SHP77 (cell line): ENCODE data around the gene ZNF750.
A peak's percentile ranks its signal among the peaks of the same experiment; 100 is the strongest.

Experiments used
- DNase-seq, 2 experiments: peaks; one replicate each; lab custom pipeline; 2025; lab: John Stamatoyannopoulos, UW

The ZNF750 gene

DNA sequence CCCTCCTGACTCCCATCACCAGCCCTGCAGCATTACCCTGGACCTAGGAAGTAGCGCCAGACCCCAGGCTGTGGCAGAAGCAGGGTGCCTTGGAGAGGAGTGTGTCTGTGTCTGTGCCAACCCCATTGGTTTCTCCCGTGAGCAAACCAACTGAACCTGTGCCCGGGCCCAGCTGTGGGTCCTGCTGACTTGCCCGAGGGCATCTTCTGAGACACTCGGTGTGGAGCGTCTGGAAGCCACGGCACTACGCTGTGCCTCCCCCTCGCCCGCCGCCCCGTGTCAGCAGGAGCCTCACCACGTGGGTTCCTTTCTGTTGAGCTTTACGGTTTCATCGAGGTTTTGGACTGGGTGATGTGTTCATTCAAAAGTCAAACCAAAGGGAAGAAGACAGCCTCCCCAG lies 27.8 kb downstream of the ZNF750 start:
- DNase-seq, result no peak

DNA sequence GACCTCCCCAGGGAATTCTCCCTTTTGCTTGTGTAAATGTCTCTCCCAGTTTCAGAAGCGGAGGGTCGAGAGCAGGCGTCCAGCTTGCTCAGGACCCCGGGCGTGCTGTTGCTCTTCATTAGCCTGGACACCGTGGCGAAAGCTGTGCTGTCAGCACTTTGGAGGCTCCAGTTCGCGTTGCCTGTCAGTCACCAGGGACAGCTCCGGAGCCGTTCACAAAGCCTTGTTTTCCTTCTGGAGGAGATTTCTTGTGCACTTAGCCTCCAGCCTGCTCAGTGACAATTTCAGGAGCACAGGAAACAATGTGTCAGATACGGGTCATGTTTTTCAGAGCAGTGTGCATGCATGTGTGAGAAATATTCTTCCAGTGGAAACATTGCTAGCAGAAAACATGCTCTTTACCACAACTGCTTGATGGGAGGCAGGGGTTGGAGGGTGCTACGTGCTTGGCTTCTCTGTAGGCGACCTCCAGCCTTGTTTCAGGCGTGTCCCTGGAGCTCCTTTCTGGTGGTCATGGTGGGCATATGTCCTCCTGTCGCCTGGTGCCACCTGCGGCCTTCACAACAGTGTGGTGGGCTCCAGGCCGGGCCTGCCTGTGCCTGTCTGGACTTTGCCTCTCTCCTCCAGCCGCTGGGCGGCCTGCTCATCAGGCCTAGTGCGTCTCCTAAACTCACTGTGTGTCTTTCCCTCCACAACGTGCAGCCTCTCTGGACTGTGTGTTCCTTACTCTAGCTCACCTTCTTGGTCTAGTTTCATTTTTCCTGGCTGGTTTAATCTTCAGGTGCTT lies 29.0 kb downstream of the ZNF750 start:
- no peak for DNase-seq

DNA sequence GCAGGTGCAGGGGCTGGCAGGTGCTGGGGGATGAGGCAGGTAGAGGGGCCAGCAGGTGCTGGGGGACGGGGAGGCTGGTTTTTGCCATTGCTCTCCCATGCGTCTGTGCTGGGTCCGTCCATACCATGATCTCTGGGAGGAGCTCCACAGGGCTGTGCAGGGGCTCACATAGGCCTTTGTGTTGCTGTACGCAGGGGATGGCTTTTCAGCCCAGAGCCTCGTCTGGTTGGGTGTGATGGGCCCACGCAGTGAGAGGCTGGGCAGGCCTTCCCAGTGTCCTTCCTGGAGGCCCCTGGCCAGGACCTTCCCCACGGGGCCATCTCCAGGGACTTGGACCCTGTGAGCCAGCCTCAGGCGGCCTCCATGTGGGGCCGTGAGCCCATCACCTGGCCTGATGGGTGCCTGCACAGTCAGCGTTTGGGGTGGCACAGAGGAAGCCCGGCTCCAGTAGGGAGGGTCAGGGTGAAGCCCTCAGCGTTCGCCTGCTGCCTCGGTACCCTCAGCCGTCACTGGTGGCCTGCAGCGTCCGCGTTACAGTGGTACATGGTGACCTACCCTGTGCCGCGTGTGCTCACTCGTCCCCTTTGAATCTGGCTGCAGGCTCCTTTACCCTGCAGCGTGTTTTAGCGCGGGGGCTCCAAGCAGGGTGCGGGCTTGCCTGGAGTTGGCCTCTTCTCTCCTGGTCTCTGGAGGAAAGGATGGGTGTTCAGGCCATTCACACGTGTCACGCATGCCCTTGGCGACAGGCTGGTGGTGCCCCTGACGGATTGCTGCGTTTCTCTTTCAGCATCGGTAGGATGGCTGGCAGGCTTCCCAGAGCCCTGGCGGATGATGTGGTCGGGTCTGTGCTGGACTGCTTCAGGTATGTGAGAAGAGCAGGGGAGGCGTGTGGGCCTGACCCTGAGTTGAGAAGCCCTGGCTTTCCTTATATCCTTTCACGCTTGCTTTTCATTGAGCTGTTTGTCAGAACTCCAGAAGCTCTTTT lies 30.6 kb downstream of the ZNF750 start:
- no peak for DNase-seq

DNA sequence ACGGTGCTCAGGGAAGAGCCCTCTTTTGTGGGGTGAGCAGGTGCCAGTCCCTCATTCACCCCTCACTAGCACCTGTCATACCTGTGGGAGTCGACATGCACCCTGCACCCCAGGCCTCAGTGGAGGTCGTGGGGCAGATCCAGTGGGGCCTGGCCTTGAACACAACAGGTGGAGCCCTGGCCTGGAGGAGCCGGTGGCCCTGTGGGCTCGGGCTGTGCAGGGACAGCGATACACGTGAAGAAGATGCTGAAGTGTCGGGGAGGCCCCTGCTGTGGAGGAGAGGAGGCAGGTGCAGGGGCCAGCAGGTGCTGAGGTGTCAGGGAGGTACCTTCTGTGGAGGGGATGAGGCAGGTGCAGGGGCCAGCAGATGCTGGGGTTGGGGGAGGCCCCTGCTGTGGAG lies 31.8 kb downstream of the ZNF750 start:
- DNase-seq, result no peak

DNA sequence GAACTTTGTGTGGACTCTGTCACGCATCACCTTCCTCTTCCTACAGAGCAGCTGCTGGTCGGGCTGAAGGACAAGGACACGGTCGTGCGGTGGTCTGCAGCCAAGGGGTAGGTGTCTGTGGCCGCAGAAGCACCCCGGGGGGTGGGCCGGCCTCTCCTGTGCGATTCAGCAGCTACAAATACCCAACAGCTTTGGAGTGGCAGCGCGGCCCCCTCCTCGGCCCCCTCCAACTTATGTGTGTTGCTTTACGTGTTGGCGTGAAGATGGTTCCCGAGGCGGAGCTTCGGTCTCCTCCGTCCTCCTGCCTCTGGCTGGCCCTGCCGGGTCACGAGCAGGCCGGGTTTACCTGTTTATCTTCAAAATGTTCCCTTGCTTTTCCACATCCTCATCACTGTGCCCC lies 32.3 kb downstream of the ZNF750 start:
- DNase-seq, result no peak

DNA sequence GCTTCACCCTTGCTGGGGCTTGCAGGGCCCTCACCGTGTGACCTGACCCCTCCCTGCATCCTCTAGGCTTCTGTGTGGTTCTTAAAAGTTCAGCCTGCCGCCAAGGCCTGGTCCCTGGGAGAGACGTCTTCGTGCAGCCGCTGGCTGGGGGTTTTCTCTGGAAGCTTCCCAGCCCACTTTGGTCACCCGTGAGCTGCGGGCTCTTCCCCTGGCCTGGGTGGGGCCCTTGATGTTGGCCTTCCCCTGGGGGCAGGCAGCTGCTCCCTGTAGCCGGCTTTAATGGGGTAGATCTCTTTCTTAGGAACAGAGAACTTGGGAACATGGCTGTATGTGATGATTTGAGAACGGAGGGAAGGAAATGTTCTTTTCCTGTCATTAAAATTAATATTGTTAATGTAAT lies 32.7 kb downstream of the ZNF750 start:
- no peak for DNase-seq

DNA sequence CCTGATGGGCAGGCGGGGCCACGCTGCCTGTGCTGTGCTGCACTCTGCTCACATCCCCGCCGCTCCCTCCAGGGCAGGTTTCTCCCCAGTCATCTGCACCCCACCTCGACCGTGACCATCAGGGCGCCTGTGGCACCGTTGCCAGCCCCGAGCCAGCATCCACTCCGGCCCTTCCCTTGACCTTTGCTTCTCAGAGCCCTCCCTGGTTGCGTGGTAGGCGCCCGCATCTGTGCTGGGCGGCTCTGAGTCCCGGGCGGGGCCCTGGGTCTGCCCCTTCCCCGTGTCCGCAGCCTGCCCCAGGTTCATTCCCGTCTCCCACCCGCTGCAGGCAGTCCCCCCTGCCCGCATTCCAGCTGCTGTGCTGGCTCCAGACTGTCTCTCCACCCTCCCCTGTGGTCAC lies 33.2 kb downstream of the ZNF750 start:
- no peak for DNase-seq

DNA sequence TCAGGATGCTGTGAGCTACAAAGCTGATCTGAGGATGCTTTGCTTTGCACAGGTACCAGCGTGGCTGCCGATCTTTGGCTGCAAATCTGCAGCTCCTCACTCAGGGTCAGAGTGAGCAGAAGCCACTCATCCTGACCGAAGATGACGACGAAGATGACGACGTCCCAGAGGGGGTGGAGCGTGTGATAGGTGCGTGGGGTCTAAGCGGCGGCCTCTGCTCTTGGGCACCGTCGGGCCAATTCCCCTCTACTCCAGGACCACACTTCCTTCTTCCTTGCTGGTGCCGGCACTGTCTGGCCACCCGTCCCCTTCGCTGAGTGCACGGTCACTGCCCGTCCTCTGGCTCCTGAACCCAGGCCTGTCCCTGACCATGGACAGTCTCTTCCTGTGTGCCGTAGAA lies 34.0 kb downstream of the ZNF750 start:
- no peak for DNase-seq

DNA sequence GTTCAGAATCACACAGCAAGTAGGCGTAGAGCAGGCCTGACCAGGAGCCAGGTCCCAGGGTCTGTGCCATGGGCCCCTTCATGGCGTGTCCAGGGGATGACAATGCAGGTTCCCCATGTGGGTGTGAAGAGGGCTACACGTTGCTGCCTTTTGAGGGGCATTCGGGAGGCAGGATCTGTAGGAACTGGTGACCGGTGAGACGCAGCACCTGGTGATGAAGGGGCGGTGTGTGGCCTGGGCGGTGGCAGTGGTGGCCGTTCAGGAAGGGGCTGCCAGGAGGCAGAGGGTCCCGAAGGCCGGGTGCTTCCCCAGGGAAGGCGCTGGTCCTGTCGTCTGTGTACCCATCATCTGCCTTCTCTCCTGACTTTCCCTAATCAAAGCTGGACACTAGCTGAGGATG lies 34.6 kb downstream of the ZNF750 start:
- no peak for DNase-seq

DNA sequence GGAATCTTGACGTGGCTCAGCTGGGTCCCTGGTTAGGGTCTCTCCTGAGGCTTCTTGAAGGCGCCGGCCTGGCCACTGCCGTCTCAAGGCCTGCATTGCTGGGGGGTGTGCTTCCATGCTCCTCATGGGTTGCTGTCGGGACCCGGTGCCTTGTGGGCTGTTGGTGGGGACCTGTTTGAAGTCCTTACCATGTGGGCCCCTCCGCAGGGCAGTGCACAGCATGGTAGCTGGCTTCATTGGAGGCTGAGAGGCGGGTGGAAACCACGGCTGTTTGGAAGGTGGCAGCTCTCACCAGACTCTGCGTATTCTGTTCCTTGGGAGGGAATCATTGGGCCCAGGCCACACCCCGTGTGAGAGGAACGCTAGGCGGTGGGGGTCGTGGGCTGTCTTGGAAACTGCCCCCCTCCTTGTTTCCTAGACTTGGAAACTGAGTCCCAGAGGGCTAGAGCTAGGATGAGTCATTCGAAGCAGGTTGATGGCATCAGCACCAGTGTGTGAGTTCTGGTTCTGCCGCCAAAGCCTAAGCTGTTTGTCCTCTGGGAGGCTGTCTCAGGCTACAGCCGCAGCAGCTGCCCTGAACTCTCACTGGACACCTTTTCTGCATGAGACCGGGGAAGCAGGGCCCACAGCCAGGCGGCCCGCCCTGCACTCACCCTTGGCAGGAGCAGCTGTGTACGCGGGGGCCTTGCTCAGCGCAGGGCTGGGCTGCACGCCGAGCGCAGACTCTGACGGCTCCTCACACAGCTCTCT lies 35.2 kb downstream of the ZNF750 start:
- DNase-seq, result peak in 1 of 2 experiments; percentile 37

DNA sequence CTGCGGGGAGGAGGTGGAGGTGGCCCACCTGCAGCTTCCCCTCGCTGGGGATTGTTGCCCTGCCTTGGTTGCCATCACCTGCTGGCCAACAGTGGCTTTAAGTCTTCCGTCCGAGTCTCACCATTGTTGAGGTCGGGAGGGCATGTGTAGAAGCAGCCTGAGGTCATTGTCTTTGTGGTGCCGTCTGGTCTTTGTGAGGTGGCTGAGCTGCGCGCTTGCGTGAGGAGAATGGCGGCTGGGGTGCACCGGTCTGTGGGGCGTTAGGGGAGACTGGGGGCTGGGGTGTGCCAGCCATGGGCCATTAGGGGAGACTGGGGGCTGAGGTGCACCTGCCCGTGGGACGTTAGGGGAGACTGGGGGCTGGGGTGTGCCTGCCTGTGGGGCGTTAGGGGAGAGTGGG lies 36.2 kb downstream of the ZNF750 start:
- no peak for DNase-seq

DNA sequence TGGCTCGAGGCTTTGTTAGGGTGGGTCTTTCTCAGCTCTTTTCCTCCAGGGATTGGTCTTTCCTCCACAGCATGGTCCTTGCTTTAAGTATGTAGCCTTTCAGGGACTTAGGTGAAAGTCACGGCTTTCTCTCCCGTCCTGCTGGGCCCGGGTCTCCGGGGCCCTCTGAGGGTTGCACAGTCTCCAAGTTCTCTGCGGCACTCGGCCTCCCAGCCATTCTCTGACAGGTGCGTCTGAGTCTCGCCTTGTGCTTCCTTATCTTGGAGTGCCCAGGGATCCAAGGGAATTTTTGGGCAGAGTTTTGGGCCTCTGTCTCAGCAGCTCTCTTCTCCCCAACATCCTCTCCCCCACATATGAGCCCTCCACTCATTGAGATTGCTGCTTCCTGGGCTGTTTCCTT lies 36.6 kb downstream of the ZNF750 start:
- no peak for DNase-seq

DNA sequence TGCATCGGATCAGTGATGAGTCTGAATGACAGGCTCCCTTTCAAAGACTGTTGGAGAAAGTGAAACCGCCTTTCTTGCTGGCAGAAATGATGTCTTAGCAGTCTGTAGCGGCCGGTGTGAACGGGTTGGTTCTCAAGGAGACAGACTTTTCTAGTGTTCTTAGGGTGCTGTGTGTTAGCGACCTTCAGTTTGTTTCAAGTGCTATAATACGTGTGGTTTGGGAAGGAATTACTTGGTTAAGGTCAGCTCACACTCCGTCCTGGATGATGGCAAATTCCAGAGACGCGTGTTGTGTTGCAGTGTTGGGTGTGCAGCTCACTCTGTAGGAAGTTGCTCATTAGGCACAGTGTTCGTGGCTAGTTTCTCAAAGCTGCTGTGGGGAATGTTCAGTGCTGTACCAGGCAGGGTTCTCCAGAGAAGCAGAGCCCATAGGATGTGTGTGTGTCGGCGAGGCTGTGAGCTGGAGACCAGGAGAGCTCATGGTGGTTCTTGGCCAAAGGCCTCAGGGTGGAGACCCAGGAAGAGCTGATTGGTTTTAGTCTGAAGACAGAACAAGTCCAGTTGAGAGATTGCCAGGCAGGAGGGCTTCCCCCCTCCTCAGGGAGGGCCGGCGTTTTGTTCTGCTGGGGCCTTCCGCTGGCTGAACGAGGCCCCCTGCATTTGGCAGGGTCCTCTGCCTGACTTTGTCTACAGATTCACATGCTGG lies 37.6 kb downstream of the ZNF750 start:
- DNase-seq, result no peak

DNA sequence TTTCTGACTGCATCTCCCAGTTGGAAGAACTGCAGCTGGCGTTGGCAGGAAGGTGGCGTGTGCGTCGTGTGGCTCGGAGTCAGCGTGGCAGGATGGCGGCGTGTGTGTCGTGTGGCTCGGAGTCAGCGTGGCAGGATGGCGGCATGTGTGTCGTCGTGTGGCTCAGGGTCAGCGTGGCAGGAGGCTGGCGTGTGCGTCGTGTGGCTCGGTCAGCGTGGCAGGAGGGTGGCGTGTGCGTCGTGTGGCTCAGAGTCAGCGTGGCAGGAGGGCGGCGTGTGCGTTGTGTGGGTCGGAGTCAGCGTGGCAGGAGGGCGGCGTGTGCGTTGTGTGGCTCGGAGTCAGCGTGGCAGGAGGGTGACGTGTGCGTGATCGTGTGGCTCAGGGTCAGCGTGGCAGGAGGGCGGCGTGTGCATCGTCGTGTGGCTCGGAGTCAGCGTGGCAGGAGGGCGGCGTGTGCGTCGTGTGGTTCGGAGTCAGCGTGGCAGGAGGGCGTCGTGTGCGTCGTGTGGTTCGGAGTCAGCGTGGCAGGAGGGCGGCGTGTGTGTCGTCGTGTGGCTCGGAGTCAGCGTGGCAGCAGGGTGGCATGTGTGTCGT lies 38.3 kb downstream of the ZNF750 start:
- no peak for DNase-seq

DNA sequence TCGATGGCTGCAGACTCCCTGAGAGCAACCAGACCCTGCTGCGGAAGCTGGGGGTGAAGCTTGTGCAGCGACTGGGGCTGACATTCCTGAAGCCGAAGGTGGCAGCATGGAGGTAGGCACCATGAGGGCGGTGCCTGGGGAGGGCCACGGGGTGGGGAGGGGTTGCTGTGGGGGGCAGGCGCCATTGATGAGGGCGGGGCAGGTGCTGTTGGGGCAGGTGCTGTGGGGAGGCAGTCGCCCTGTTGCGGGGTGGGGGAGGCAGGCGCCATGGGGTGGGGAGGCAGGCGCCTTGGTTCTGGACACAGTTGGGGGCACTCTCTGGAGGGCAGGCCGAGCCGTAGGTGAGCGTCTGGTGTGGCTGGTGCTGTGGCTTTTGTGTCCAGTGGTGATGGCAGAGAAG lies 38.9 kb downstream of the ZNF750 start:
- DNase-seq, result no peak

DNA sequence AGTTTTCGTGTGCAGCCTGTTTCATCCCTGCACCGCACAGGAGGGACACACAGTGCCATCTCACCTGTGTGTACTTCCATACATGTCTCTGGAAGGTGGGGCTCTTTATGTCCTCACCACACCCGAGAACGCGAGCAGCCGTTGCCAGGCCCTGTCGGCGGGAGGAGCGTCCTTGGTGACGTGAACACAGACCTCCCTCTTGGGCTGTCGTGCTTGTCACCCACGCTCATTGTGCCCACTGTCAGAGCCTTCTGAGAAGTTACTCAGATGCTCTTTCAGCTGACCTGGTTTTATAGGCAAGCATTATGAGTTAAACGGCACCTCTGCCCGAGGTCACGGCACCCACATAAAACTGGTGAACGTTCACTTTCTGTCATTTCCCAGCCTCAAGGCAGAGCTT lies 40.2 kb downstream of the ZNF750 start:
- no peak for DNase-seq

DNA sequence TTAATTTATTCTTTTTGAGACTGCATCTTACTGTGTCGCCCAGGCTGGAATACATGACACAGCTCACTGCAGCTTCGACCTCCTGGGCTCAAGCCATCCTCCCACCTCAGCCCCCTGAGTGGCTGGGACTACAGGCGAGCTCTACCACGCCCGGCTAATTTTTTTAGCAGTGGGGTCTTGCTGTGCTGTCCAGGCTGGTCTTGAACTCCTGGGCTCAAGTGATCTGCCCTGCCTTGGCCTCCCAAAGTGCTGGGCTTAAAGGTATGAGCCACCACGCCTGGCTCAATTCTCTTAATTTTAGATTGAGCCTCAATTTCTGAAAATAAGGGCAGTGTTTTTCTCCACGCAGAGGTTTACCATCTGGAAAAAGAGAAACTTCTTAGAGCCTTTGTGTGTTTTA lies 41.1 kb downstream of the ZNF750 start:
- no peak for DNase-seq

DNA sequence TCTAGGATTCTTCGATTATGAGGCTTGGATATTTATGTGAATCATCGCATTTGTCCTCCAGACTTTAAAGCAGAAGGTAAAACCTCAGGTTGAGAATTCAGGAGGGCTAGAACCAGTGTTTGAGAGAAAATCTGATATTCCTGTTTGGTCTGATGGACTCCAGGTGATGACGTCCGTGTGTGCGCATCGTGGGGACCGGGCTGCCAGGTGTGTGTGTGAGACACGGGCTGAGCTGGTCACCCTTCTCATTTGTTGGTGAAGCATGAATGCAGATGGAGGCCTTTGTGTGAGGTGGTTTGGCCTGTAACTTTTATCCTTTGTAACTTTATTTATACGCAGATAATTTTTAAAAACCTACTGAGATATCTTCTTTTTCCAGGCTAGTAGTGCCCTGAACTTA lies 42.8 kb downstream of the ZNF750 start:
- no peak for DNase-seq

DNA sequence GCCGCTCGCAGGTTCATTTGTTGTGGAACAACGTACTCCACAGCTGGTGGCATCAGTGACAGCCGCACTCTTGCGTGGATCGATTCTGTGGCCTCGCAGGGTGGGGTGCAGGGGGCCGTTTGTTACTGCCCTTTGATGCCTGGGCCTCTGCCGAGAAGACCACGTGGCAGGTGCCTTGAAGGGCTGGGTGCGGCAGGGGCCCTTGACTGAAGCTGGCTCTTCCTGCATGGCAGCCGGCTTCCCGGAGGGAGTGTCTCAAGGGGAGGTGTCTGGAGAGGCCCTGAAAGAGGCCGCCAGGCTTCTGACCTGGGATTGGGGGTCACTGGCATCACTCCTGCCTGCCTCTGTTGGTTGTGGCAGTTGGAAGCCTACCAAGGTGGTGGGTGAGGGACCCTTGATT lies 44.2 kb downstream of the ZNF750 start:
- DNase-seq, result no peak

DNA sequence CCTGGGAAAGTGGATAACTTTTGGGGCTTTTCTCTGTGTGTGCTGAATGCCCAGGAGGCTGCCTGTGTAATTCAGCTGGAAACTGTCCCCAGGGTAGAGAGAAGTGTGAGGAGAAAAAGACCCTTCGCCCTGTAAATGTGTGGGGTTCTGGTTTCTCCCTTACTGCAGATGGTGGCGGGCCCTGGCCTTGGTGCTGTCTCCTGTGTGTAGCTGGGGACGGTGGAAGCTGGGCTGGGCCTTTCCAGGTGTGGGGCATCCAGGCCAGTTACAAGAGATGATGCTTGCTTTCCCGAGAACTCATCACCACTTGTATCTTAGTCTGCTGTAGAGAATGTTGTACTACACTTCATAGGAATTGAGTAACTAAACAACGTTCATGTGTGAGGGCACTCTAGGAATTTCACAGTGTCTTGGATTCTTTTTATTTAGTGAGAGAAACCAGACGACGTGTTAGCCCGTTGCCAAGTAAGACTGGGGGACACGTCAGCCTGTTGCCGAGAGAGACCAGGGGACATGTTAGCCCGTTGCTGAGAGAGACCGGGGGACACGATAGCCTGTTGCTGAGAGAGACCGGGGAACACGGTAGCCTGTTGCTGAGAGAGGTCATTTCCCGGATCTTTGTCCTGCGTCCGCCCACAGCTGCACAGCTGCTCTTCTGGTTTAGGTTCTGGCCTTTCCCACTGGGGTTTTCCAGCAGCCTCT lies 44.9 kb downstream of the ZNF750 start:
- no peak for DNase-seq
